Right atrium auricular region (tissue), 2 donors: Measurements from ENCODE around the gene TLK1. TPM values are rescaled to one million over a fixed set of nuclear protein-coding genes. Genes with fewer than 3 reads are reported as not detected.
"Not testable (repeated sequence)": the region's sequence is repeated elsewhere in the genome, so short reads cannot be mapped to it uniquely, and the experiment has no call there.

Experiments used
- DNase-seq: peaks from one replicate; pipeline ENCODE4 v3.0.0-alpha.2; 2019; ENCODE audit warnings: low spot score
- H3K27ac ChIP-seq, 2 donors: fragments of 200-600 bp; sonication (generic); 1 replicate in 1 of 2; 2 replicates in 1 of 2; pipeline ENCODE4 v1.5.1; 2016 to 2019
- H3K27me3 ChIP-seq, 2 donors: fragments of 200-600 bp; sonication (generic); one replicate each; pipeline versions ENCODE4 v1.5.1 to v1.6.0; 2017 to 2019
- H3K36me3 ChIP-seq: fragments of 200-600 bp; sonication (generic); one replicate; pipeline ENCODE4 v1.5.1; 2016
- H3K4me1 ChIP-seq, 2 donors: fragments of 200-600 bp; sonication (generic); one replicate each; pipeline versions ENCODE4 v1.5.1 to v1.6.0; 2017 to 2019
- H3K4me3 ChIP-seq, 2 donors: fragments of 200-600 bp; sonication (generic); 1 replicate in 1 of 2; 2 replicates in 1 of 2; pipeline ENCODE4 v1.5.1; 2017 to 2019; ENCODE audit warnings: mild to moderate bottlenecking in 1 of 2, moderate library complexity in 1 of 2
- H3K9me3 ChIP-seq, 2 donors: fragments of 200-600 bp; sonication (generic); one replicate each; pipeline ENCODE4 v1.5.1; 2019
- total RNA-seq, 2 donors: library from RNA; depleted of rRNA; stranded (reverse); fragments of >200 nt; gene quantifications; one replicate each; pipeline ENCODE4 v1.1.0, GENCODE V29; 2016
- TF ChIP-seq, protein P1 (sequence below), 2 donors: fragments of 200-600 bp; sonication (generic); IDR thresholded peaks; one replicate each; pipeline ENCODE4 v1.5.1; 2019; ENCODE audit warnings: antibody characterized with exemption in 2 of 2

TLK1 gene
- total RNA-seq, 2 donors from 2014 or later: 21.0 to 21.7 TPM

DNA sequence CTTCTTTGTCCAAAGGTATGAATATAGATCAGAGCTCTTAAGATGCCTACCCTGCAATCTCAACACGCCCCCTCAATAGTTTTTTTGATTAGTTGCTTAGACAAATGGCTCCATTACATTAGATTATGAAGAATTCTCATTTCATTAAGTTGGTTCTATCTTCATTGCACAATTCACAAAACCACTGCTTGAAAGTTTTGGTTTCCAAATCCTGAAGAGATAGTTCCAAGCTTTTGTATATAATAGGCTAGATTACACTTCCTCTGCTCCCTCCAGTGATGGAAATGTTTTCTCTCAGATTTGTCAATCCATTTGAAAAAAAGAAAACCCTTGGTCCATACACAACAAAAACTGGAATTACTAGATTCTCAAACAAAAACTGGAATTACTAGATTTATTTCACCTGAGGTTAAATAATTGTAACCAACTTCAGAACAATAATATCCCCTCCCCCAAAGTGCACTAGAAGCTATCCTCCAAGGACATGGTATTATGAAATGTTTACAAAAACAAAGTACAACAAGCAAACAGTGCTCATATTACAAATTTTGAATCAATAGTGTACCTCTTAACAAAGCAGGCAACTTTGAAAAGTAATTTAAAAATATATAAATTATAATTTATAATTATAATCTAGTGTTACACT lies 6.8 kb upstream of the TLK1 start:
- TF ChIP-seq, protein P1, sequence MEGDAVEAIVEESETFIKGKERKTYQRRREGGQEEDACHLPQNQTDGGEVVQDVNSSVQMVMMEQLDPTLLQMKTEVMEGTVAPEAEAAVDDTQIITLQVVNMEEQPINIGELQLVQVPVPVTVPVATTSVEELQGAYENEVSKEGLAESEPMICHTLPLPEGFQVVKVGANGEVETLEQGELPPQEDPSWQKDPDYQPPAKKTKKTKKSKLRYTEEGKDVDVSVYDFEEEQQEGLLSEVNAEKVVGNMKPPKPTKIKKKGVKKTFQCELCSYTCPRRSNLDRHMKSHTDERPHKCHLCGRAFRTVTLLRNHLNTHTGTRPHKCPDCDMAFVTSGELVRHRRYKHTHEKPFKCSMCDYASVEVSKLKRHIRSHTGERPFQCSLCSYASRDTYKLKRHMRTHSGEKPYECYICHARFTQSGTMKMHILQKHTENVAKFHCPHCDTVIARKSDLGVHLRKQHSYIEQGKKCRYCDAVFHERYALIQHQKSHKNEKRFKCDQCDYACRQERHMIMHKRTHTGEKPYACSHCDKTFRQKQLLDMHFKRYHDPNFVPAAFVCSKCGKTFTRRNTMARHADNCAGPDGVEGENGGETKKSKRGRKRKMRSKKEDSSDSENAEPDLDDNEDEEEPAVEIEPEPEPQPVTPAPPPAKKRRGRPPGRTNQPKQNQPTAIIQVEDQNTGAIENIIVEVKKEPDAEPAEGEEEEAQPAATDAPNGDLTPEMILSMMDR (IDR thresholded peaks at IDR 0.05): no peak
- Histone ChIP-seq H3K4me3 (no peak overlapping the region), H3K9me3 (no peaks in the 10 kb centered on the region), H3K27ac (no peak overlapping the region), H3K36me3 (no peaks in the 10 kb centered on the region), H3K4me1 (no peaks in the 10 kb centered on the region), H3K27me3 (no peaks in the 10 kb centered on the region)
- no peak for DNase-seq

DNA sequence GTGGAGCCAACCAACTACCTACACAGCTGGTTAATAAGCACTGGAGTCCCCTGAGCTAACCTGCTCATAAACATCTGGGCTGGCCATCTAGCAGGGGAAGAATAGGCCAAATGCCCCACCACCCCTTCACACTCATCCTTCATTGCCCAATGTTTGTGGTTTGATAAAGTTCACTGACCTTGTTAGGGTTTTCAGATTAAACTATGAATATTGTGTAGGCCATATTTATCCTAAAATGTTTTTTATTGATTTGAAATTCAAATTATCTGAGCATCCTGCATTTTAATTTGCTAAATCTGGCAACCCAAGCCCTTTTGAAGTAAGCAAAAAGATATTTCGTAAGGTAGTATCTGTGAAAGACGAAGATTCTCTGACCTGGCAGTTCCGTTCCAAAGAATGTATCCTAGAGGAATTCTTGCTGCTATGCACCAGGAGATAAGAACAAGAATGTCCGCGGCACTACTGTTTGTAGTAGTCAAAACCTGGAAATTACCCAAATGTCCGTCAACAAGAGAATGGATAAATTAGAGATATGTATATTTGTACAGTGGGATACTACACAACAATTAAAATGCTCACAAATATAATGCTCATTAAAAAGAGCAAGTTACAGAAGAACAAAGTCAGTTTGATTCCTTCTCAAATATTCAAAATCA lies 5.8 kb upstream of the TLK1 start:
- no peaks in the 10 kb centered on the region for H3K27me3 ChIP-seq
- H3K36me3 ChIP-seq: no peaks in the 10 kb centered on the region
- H3K27ac ChIP-seq: no peak overlapping the region
- TF ChIP-seq, protein P1 (IDR thresholded peaks at IDR 0.05): no peak
- H3K4me3 ChIP-seq: no peak overlapping the region
- H3K4me1 ChIP-seq: no peaks in the 10 kb centered on the region
- no peak for DNase-seq
- no peaks in the 10 kb centered on the region for H3K9me3 ChIP-seq

DNA sequence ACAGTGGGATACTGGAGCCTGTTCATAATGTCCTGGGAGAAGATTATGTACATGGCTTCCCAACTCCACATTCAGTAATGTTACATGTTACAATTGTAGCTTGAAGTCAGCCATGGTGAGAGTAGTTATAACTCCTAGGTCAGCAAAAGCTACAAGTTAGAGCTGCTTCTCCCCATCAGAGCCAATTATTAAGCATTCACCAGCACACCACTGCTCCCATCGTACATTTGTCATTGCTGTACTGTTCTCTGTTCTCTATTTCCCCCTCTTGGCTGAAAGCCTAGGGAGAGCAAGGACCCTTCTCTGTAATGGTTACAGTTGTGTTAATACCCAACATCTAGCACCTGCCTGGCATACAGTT lies 5.3 kb upstream of the TLK1 start:
- Histone ChIP-seq H3K36me3 (no peaks in the 10 kb centered on the region), H3K4me3 (no peak overlapping the region), H3K4me1 (no peaks in the 10 kb centered on the region), H3K27ac (no peak overlapping the region), H3K27me3 (no peaks in the 10 kb centered on the region), H3K9me3 (no peaks in the 10 kb centered on the region)
- no peak for DNase-seq
- TF ChIP-seq, protein P1 (IDR thresholded peaks at IDR 0.05): no peak

GRCh38 chr2:171163261-171163660 lies 2.6 kb upstream of the TLK1 start:
- Histone ChIP-seq H3K36me3 (no peaks in the 10 kb centered on the region), H3K9me3 (no peaks in the 10 kb centered on the region), H3K27me3 (no peaks in the 10 kb centered on the region), H3K4me3 (no peak overlapping the region), H3K27ac (no peak overlapping the region), H3K4me1 (peaks cover 0 to 10% of the 10 kb centered on the region in 2 donors)
- TF ChIP-seq, protein P1 (IDR thresholded peaks at IDR 0.05): no peak
- no peak for DNase-seq

- not testable (repeated sequence) for DNase-seq, H3K36me3 ChIP-seq, H3K27me3 ChIP-seq, H3K9me3 ChIP-seq, H3K27ac ChIP-seq, H3K4me3 ChIP-seq
- peaks cover 0 to 12% of the 10 kb centered on the region in 2 donors for H3K4me1 ChIP-seq
Observed at GRCh38 chr2:171162522-171163197, 2.0 kb upstream of the TLK1 start.

DNA sequence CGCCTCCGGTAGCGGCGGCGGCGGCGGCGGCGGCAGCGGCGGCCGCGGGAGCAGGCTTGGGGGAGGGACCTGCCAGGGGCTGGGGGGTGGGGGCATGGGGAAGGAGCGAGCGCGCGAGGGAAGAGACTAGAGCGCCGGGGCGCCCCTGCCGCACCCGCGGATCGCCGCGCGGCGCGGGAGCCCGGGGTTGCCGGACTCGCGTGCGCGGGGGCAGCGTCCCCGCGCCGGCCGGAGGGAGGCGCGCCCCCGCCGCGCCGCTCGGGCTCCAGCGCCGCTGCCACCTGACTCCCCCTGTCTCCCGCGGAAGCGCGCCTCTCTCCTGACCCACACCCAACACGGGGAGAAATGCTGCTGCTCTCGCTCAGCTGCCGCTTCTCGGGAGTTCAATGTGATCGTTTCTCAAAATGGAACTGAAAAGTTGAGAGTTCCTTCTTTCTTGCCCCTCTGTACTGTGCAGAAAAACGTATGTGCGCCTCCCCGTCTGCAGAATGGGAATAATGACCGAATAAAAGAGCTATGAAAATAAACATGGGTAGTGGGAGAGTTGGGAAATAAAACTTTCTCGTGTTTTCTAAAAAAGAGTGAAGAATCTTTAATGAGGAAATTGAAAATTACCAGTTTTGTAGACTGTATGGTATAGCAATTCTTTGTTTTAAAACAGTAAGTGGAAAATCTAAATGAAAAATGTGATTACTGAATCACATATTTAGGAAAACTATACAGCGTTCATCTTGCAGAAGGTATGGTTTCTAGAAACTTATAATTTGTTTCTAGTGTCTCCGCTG lies 455 bp upstream of the TLK1 start:
- peak overlapping the region; percentile 95 to 96 for H3K27ac ChIP-seq
- peak; percentile 66 for DNase-seq
- H3K27me3 ChIP-seq: no peaks in the 10 kb centered on the region
- peaks cover 0 to 12% of the 10 kb centered on the region in 2 donors for H3K4me1 ChIP-seq
- H3K36me3 ChIP-seq: no peaks in the 10 kb centered on the region
- peak overlapping the region; percentile 78 to 90 for H3K4me3 ChIP-seq
- H3K9me3 ChIP-seq: no peaks in the 10 kb centered on the region
- TF ChIP-seq, protein P1 (IDR thresholded peaks at IDR 0.05): no peak
